ENCODE results near the gene MUS81.
A peak's percentile ranks its signal among the peaks of the same experiment; 100 is the strongest.
"Not testable (repeated sequence)": the region's sequence is repeated elsewhere in the genome, so short reads cannot be mapped to it uniquely, and the experiment has no call there.

The MUS81 gene

DNA sequence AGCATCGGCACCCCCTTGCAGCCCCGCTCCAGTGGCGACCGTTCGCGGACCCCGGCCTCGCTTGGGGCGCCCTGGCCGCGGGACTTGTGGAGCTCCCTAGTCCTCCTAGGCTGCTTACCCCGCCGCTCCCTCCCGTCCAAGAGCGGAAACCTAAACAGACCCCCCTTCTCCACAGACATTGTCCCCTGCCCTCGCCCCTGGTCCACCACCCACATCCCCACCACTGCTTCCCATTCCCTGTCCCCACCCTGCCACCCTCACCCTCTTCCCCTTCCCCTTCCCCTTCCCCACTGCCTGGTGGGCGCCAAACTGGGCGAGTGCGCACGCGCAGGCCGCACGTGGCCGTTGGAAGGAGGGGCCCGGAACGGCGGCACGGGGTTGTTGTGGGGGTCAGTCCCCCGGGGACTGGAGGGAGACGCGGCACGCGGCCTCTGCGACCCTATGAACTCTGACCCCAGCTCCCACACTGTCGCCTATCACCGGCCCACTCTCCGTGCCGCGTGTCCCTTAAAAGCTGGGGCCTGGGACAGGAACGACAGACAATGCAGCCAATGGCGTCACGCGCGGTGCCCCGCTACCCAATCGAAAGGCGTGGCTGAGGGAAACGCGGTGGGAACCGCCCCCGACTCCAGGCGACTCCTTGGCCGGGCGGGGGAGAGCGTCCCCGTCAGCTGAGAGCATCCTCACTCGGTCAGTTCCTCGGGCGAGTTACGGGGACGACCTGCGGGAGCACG, 26.8 kb upstream of the MUS81 start, which contains the start of gene SNX32:
SNX32 (plus strand) TSS at position 667 of the 734 bp plus-strand sequence. CDS start 103 bp downstream, outside the sequence.
- TF ChIP-seq, protein P1, sequence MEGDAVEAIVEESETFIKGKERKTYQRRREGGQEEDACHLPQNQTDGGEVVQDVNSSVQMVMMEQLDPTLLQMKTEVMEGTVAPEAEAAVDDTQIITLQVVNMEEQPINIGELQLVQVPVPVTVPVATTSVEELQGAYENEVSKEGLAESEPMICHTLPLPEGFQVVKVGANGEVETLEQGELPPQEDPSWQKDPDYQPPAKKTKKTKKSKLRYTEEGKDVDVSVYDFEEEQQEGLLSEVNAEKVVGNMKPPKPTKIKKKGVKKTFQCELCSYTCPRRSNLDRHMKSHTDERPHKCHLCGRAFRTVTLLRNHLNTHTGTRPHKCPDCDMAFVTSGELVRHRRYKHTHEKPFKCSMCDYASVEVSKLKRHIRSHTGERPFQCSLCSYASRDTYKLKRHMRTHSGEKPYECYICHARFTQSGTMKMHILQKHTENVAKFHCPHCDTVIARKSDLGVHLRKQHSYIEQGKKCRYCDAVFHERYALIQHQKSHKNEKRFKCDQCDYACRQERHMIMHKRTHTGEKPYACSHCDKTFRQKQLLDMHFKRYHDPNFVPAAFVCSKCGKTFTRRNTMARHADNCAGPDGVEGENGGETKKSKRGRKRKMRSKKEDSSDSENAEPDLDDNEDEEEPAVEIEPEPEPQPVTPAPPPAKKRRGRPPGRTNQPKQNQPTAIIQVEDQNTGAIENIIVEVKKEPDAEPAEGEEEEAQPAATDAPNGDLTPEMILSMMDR (IDR thresholded peaks at IDR 0.05; ENCODE audit: low read depth, low read length): no peak
- peak; percentile 94 for DNase-seq (ENCODE audit: low read depth in 2 of 2)
- peak within 1 kb of the TSS; percentile 64 to 73 for H3K4me3 ChIP-seq (replicated peaks in 1 of 2; ENCODE audit: low read depth in 2 of 2, low read length in 2 of 2)

DNA sequence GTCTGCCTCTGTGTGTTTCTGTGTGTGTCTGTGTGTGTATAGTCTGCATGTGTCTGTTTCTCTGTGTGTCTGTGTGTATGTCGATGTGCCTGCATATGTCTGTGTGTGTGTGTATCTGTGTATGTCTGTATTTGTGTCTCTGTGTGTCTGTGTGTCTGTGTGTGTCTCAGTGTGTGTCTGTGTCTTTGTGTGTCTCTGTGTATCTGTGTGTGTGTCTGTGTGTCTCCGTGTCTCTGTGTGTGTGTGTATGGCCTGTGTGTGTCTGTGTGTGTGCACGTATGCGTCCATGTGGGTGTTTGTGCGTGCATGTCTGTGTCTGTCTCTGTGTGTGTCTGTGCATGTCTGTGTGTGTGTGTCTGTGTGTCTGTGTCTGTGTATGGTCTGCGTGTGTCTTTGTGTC, 26.0 kb upstream of the MUS81 start:
- DNase-seq (ENCODE audit: low read depth in 2 of 2): no peak
- TF ChIP-seq, protein P1 (IDR thresholded peaks at IDR 0.05; ENCODE audit: low read depth, low read length): no peak
- H3K4me3 ChIP-seq (replicated peaks in 1 of 2; ENCODE audit: low read depth in 2 of 2, low read length in 2 of 2): peak overlapping the region; percentile 64 to 73

DNA sequence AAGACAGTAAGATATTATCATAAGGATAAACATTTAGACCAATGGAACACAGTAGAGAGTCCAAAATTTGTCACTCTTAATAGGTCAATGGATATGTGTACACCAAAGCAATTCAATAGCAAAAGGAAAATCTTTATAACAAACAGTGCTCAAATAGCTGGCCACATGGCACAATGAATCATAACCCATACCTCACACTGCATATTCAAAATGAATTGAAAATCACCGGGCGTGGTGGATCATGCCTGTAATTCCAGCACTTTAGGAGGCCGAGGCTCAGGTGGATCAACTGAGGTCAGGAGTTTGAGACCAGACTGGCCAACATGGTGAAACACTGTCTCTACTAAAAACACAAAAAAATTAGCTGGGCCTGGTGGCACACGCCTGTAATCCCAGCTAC, 18.1 kb upstream of the MUS81 start:
- TF ChIP-seq, protein P1 (IDR thresholded peaks at IDR 0.05; ENCODE audit: low read depth, low read length): no peak
- DNase-seq (ENCODE audit: low read depth in 2 of 2): no peak
- H3K4me3 ChIP-seq (replicated peaks in 1 of 2; ENCODE audit: low read depth in 2 of 2, low read length in 2 of 2): no peak overlapping the region

DNA sequence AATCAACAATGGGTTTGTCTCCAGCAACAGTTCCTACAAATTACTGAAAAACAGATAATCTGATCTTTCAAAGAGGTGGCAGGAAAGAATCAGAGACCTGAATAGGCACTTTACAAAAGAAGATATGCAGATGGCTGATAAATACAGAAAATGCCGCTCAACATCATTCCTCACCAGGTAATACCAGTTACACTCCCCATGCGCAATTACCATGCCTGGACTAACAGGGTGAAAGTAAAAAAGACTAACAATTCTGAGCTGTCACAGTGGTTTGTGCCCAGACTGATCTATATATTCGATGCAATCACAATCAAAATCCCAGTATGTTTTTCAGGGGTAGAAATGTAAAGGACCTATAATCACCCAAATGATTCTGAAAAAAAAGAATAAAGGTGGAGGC, 16.4 kb upstream of the MUS81 start:
- no peak overlapping the region for H3K4me3 ChIP-seq (replicated peaks in 1 of 2; ENCODE audit: low read depth in 2 of 2, low read length in 2 of 2)
- DNase-seq (ENCODE audit: low read depth in 2 of 2): no peak
- TF ChIP-seq, protein P1 (IDR thresholded peaks at IDR 0.05; ENCODE audit: low read depth, low read length): no peak

GRCh38 chr11:65844231-65844872, 15.9 kb upstream of the MUS81 start:
- H3K4me3 ChIP-seq (replicated peaks in 1 of 2; ENCODE audit: low read depth in 2 of 2, low read length in 2 of 2): no peak overlapping the region
- DNase-seq (ENCODE audit: low read depth in 2 of 2): no peak
- TF ChIP-seq, protein P1 (IDR thresholded peaks at IDR 0.05; ENCODE audit: low read depth, low read length): no peak

DNA sequence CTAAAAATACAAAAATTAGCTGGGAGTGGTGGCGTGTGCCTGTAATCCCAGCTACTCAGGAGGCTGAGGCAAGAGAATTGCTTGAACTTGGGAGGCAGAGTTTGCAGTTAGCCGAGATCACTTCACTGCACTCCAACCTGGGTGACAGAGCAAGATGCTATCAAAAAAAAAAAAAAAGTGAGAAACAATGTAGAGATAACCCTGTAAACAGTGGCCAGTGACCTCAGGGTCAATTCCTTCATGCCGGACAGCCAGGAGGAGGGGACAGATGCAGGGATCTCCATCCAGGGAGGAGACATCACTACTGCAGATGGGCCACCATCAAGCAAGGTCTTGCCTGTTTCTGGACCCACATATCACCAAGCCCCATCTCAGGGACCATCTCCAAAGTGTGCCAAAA, 12.5 kb upstream of the MUS81 start:
- TF ChIP-seq, protein P1 (IDR thresholded peaks at IDR 0.05; ENCODE audit: low read depth, low read length): no peak
- no peak for DNase-seq (ENCODE audit: low read depth in 2 of 2)
- no peak overlapping the region for H3K4me3 ChIP-seq (replicated peaks in 1 of 2; ENCODE audit: low read depth in 2 of 2, low read length in 2 of 2)

DNA sequence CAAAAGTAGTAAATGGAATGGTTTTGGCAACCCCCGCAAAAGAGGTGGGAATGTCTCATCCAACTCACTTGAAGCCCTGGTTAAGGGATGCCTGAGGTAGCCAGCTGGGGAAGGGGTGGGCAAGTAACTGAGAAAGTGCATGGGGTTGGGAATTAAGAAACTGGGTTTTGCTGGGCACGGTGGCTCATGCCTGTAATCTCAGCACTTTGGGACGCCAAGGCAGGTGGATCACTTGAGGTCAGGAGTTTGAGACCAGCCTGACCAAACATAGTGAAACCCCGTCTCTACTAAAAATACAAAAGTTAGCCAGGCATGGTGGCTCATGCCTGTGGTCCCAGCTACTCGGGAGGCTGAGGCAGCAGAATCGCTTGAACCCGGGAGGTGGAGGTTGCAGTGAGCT, 11.5 kb upstream of the MUS81 start:
- DNase-seq (ENCODE audit: low read depth in 2 of 2); H3K4me3 ChIP-seq (replicated peaks in 1 of 2; ENCODE audit: low read depth in 2 of 2, low read length in 2 of 2): not testable (repeated sequence)

Data from cardiac fibroblast (primary cell).